ENCODE data around the gene VPS26B.

- TF ChIP-seq CTCF (conservative IDR thresholded peaks at IDR 0.05; ENCODE audit: low read depth in 2 of 2) (no peak), ZNF114 (CRISPR knock-in tag; IDR thresholded peaks at IDR 0.05) (no peak), EZH2 (IDR thresholded peaks at IDR 0.05; ENCODE audit: low read depth, unreplicated experiment) (no peak), CREB1 (CRISPR knock-in tag; IDR thresholded peaks at IDR 0.05; ENCODE audit: low read depth) (no peak)
Measured at GRCh38 chr11:134216816-134217215, 7.7 kb upstream of the VPS26B start.
